Lower leg skin (tissue), 3 donors: Measurements from ENCODE around the gene KIAA1614.

Experiments
- CTCF ChIP-seq, 3 donors: fragments of 450-650 bp; IDR thresholded peaks; one replicate each; pipeline ENCODE4 v1.5.1; 2016; ENCODE audit warnings: antibody characterized with exemption in 3 of 3, mild to moderate bottlenecking in 3 of 3, moderate library complexity in 2 of 3
- POLR2A ChIP-seq, 2 donors: fragments of 450-650 bp; IDR thresholded peaks; one replicate each; pipeline ENCODE4 v1.6.1; 2016 to 2017; ENCODE audit warnings: antibody characterized with exemption in 2 of 2, mild to moderate bottlenecking in 1 of 2, moderate library complexity in 1 of 2

GRCh38 chr1:180950321-180950720 is 37.6 kb downstream of the KIAA1614 start:
- TF ChIP-seq CTCF (IDR thresholded peaks at IDR 0.05) (no peak), POLR2A (IDR thresholded peaks at IDR 0.05) (no peak)
